ENCODE data around the gene UGDH. TPM values are rescaled to one million over a fixed set of nuclear protein-coding genes. Genes with fewer than 3 reads are reported as not detected.
A peak's percentile ranks its signal among the peaks of the same experiment; 100 is the strongest.

UGDH gene
- total RNA-seq, result 242 and 277 TPM in 2 replicates

- Histone ChIP-seq H4K20me1 (ENCODE audit: insufficient read depth, low read length) (peaks cover 19% of the 10 kb centered on the region), H2AFZ (ENCODE audit: low read length) (peak within 1 kb of the TSS; percentile 89), H3K79me2 (ENCODE audit: insufficient read depth, low read length) (peaks cover 56% of the 10 kb centered on the region), H3K27ac (ENCODE audit: low read depth, low read length) (peak within 1 kb of the TSS; percentile 94), H3K27me3 (ENCODE audit: insufficient read depth, low read length) (no peaks in the 10 kb centered on the region), H3K4me1 (ENCODE audit: insufficient read depth, low read length) (peaks cover 32% of the 10 kb centered on the region), H3K36me3 (ENCODE audit: insufficient read depth, low read length) (peaks cover 21% of the 10 kb centered on the region), H3K4me3 (ENCODE audit: insufficient read depth, low read length) (peak within 1 kb of the TSS; percentile 94), H3K4me2 (ENCODE audit: insufficient read depth, low read length) (peak within 1 kb of the TSS; percentile 94), H3K9me3 (ENCODE audit: low read depth, low read length) (no peaks in the 10 kb centered on the region)
- DNase-seq (ENCODE audit: insufficient read length, low spot score, missing footprints), result peak; percentile 97
- TF ChIP-seq CTCF (IDR thresholded peaks at IDR 0.05; ENCODE audit: extremely low read depth, low read depth, low read length), result no peak
Measured at GRCh38 chr4:39527296-39528060, at the start of gene UGDH. Gene UGDH, minus strand, starts transcription at chr4:39527439. Its CDS starts 5,927 bp downstream, at chr4:39521512.

GRCh38 chr4:39574946-39575345 is 47.7 kb upstream of the UGDH start:
- no peak overlapping the region for H2AFZ ChIP-seq (ENCODE audit: low read length)
- H3K9me3 ChIP-seq (ENCODE audit: low read depth, low read length), result no peaks in the 10 kb centered on the region
- no peaks in the 10 kb centered on the region for H4K20me1 ChIP-seq (ENCODE audit: insufficient read depth, low read length)
- no peak overlapping the region for H3K27ac ChIP-seq (ENCODE audit: low read depth, low read length)
- H3K36me3 ChIP-seq (ENCODE audit: insufficient read depth, low read length), result peaks cover 6% of the 10 kb centered on the region
- H3K4me2 ChIP-seq (ENCODE audit: insufficient read depth, low read length), result no peak overlapping the region
- peaks cover 3% of the 10 kb centered on the region for H3K4me1 ChIP-seq (ENCODE audit: insufficient read depth, low read length)
- H3K27me3 ChIP-seq (ENCODE audit: insufficient read depth, low read length), result no peaks in the 10 kb centered on the region
- H3K4me3 ChIP-seq (ENCODE audit: insufficient read depth, low read length), result no peak overlapping the region
- peaks cover 4% of the 10 kb centered on the region for H3K79me2 ChIP-seq (ENCODE audit: insufficient read depth, low read length)
- no peak for TF ChIP-seq CTCF (IDR thresholded peaks at IDR 0.05; ENCODE audit: extremely low read depth, low read depth, low read length)
- no peak for DNase-seq (ENCODE audit: insufficient read length, low spot score, missing footprints)

- Histone ChIP-seq H3K36me3 (ENCODE audit: insufficient read depth, low read length) (peaks cover 6% of the 10 kb centered on the region), H3K4me3 (ENCODE audit: insufficient read depth, low read length) (no peak overlapping the region), H3K27me3 (ENCODE audit: insufficient read depth, low read length) (no peaks in the 10 kb centered on the region), H3K4me2 (ENCODE audit: insufficient read depth, low read length) (no peak overlapping the region), H3K27ac (ENCODE audit: low read depth, low read length) (no peak overlapping the region), H3K9me3 (ENCODE audit: low read depth, low read length) (no peaks in the 10 kb centered on the region), H4K20me1 (ENCODE audit: insufficient read depth, low read length) (no peaks in the 10 kb centered on the region), H2AFZ (ENCODE audit: low read length) (no peak overlapping the region), H3K79me2 (ENCODE audit: insufficient read depth, low read length) (peaks cover 4% of the 10 kb centered on the region), H3K4me1 (ENCODE audit: insufficient read depth, low read length) (peaks cover 8% of the 10 kb centered on the region)
- no peak for TF ChIP-seq CTCF (IDR thresholded peaks at IDR 0.05; ENCODE audit: extremely low read depth, low read depth, low read length)
- DNase-seq (ENCODE audit: insufficient read length, low spot score, missing footprints), result no peak
Measured at GRCh38 chr4:39571504-39571903, 44.3 kb upstream of the UGDH start.

- H3K27ac ChIP-seq (ENCODE audit: low read depth, low read length), result no peak overlapping the region
- no peak for TF ChIP-seq CTCF (IDR thresholded peaks at IDR 0.05; ENCODE audit: extremely low read depth, low read depth, low read length)
- no peak overlapping the region for H3K4me2 ChIP-seq (ENCODE audit: insufficient read depth, low read length)
- DNase-seq (ENCODE audit: insufficient read length, low spot score, missing footprints), result no peak
- H2AFZ ChIP-seq (ENCODE audit: low read length), result no peak overlapping the region
- H3K4me1 ChIP-seq (ENCODE audit: insufficient read depth, low read length), result peaks cover 8% of the 10 kb centered on the region
- H3K4me3 ChIP-seq (ENCODE audit: insufficient read depth, low read length), result no peak overlapping the region
- no peaks in the 10 kb centered on the region for H3K9me3 ChIP-seq (ENCODE audit: low read depth, low read length)
- H3K27me3 ChIP-seq (ENCODE audit: insufficient read depth, low read length), result no peaks in the 10 kb centered on the region
- peaks cover 4% of the 10 kb centered on the region for H3K79me2 ChIP-seq (ENCODE audit: insufficient read depth, low read length)
- H3K36me3 ChIP-seq (ENCODE audit: insufficient read depth, low read length), result peaks cover 6% of the 10 kb centered on the region
- no peaks in the 10 kb centered on the region for H4K20me1 ChIP-seq (ENCODE audit: insufficient read depth, low read length)
Measured at GRCh38 chr4:39571054-39571453, 43.8 kb upstream of the UGDH start.
